ENCODE measurements around the gene OMA1. TPM values are rescaled to one million over a fixed set of nuclear protein-coding genes. Genes with fewer than 3 reads are reported as not detected.

OMA1 gene
- polyA plus RNA-seq, 1 donor (not counting 4 experiments of a cell fraction or from before 2014, with no cell fraction given) = 16.3 TPM

DNA sequence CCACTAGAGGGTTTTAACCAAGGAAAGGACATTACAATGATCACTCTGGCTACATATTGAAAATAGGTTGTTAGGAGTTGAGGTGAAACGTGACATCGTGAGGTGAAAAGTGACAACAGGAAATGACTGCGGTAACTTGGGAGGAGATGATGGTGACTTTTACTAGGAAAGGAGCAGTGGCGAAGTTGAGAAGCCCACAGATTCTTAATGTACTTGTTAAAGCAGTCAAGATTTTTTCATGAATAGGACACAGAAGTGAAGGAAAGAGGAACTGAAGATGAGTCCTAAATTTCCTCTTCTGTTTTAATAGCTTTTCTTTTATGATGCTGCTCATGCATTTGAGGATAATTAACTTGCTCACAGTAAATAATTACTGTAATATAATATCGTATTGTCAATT is 59.5 kb downstream of the OMA1 start:
- no peak overlapping the region for H2AFZ ChIP-seq (ENCODE audit: control insufficient read depth, low read length)
- DNase-seq (ENCODE audit: low read depth, low spot score) (no peak), FAIRE-seq (no peak)
- no peak overlapping the region for H3K9ac ChIP-seq (ENCODE audit: control insufficient read depth, extremely low read depth, insufficient read depth, low read length)
- H3K4me3 ChIP-seq (ENCODE audit: control insufficient read depth in 2 of 3, extremely low read depth in 1 of 3, insufficient read depth in 2 of 3, low read depth in 1 of 3, low read length in 3 of 3) = no peak overlapping the region
- no peak overlapping the region for H3K4me2 ChIP-seq (ENCODE audit: control insufficient read depth, extremely low read depth, insufficient read depth, low read depth, low read length)
- no peaks in the 10 kb centered on the region for H3K4me1 ChIP-seq (ENCODE audit: control insufficient read depth, extremely low read depth, insufficient read depth, low read length)
- no peaks in the 10 kb centered on the region for H3K27me3 ChIP-seq (ENCODE audit: control insufficient read depth, extremely low read depth, insufficient read depth, low read length)
- H3K9me3 ChIP-seq (ENCODE audit: control insufficient read depth, low read depth, low read length) = no peaks in the 10 kb centered on the region
- TF ChIP-seq, protein P1, sequence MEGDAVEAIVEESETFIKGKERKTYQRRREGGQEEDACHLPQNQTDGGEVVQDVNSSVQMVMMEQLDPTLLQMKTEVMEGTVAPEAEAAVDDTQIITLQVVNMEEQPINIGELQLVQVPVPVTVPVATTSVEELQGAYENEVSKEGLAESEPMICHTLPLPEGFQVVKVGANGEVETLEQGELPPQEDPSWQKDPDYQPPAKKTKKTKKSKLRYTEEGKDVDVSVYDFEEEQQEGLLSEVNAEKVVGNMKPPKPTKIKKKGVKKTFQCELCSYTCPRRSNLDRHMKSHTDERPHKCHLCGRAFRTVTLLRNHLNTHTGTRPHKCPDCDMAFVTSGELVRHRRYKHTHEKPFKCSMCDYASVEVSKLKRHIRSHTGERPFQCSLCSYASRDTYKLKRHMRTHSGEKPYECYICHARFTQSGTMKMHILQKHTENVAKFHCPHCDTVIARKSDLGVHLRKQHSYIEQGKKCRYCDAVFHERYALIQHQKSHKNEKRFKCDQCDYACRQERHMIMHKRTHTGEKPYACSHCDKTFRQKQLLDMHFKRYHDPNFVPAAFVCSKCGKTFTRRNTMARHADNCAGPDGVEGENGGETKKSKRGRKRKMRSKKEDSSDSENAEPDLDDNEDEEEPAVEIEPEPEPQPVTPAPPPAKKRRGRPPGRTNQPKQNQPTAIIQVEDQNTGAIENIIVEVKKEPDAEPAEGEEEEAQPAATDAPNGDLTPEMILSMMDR (optimal IDR thresholded peaks at IDR 0.05 in 1 of 3, IDR thresholded peaks at IDR 0.05 in 1 of 3, conservative IDR thresholded peaks at IDR 0.05 in 1 of 3; ENCODE audit: extremely low read depth in 1 of 3, insufficient read depth in 2 of 3, low read length in 3 of 3) = no peak
- TF ChIP-seq EZH2 (IDR thresholded peaks at IDR 0.05; ENCODE audit: low read length) = no peak
- H4K20me1 ChIP-seq (ENCODE audit: control insufficient read depth, extremely low read depth, insufficient read depth, low read length) = no peaks in the 10 kb centered on the region
- no peaks in the 10 kb centered on the region for H3K9me1 ChIP-seq (ENCODE audit: control insufficient read depth, extremely low read depth, insufficient read depth, low read length)
- H3K36me3 ChIP-seq (ENCODE audit: control insufficient read depth in 2 of 2, extremely low read depth in 1 of 2, insufficient read depth in 2 of 2, low read length in 2 of 2) = no peaks in the 10 kb centered on the region
- H3K27ac ChIP-seq (ENCODE audit: control insufficient read depth, insufficient read depth, low read length) = no peak overlapping the region
- H3K79me2 ChIP-seq (ENCODE audit: control insufficient read depth, insufficient read depth, low read length) = no peaks in the 10 kb centered on the region
- dilution Hi-C loops (cut with MboI; ENCODE audit: extremely low pct_ligation_motif_present, low sequenced_read_pairs) = no loop called here

DNA sequence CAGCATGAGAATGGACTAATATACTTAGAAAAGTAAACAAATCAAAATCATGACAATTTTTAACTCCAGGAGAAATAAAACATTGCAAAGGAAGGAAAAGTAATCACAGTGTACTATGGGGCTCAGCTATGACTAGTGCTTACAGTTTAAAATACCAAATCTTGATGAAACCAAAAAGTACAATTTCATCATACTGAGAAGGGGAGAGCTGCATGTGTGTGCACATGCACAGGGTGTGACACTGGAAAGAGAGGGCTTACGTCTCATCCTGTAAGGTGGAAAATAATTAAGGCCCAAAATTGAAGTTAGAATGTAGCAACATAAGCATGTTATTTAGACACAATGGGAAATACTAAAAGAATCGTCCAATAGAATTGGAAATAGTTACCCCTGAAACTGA is 64.6 kb downstream of the OMA1 start:
- no peak overlapping the region for H3K27ac ChIP-seq (ENCODE audit: control insufficient read depth, insufficient read depth, low read length)
- no peaks in the 10 kb centered on the region for H3K9me1 ChIP-seq (ENCODE audit: control insufficient read depth, extremely low read depth, insufficient read depth, low read length)
- no peak for TF ChIP-seq EZH2 (IDR thresholded peaks at IDR 0.05; ENCODE audit: low read length)
- TF ChIP-seq, protein P1 (optimal IDR thresholded peaks at IDR 0.05 in 1 of 3, IDR thresholded peaks at IDR 0.05 in 1 of 3, conservative IDR thresholded peaks at IDR 0.05 in 1 of 3; ENCODE audit: extremely low read depth in 1 of 3, insufficient read depth in 2 of 3, low read length in 3 of 3) = no peak
- no peaks in the 10 kb centered on the region for H3K79me2 ChIP-seq (ENCODE audit: control insufficient read depth, insufficient read depth, low read length)
- H3K27me3 ChIP-seq (ENCODE audit: control insufficient read depth, extremely low read depth, insufficient read depth, low read length) = no peaks in the 10 kb centered on the region
- FAIRE-seq = no peak
- no peak overlapping the region for H3K9ac ChIP-seq (ENCODE audit: control insufficient read depth, extremely low read depth, insufficient read depth, low read length)
- no peak overlapping the region for H3K4me2 ChIP-seq (ENCODE audit: control insufficient read depth, extremely low read depth, insufficient read depth, low read depth, low read length)
- no peak for DNase-seq (ENCODE audit: low read depth, low spot score)
- H4K20me1 ChIP-seq (ENCODE audit: control insufficient read depth, extremely low read depth, insufficient read depth, low read length) = no peaks in the 10 kb centered on the region
- H3K36me3 ChIP-seq (ENCODE audit: control insufficient read depth in 2 of 2, extremely low read depth in 1 of 2, insufficient read depth in 2 of 2, low read length in 2 of 2) = no peaks in the 10 kb centered on the region
- no peaks in the 10 kb centered on the region for H3K9me3 ChIP-seq (ENCODE audit: control insufficient read depth, low read depth, low read length)
- dilution Hi-C loops (cut with MboI; ENCODE audit: extremely low pct_ligation_motif_present, low sequenced_read_pairs) = no loop called here
- H3K4me1 ChIP-seq (ENCODE audit: control insufficient read depth, extremely low read depth, insufficient read depth, low read length) = no peaks in the 10 kb centered on the region
- H3K4me3 ChIP-seq (ENCODE audit: control insufficient read depth in 2 of 3, extremely low read depth in 1 of 3, insufficient read depth in 2 of 3, low read depth in 1 of 3, low read length in 3 of 3) = no peak overlapping the region
- no peak overlapping the region for H2AFZ ChIP-seq (ENCODE audit: control insufficient read depth, low read length)

Measured in keratinocyte (primary cell).